Measurements from ENCODE around the gene GRPR.
A peak's percentile ranks its signal among the peaks of the same experiment; 100 is the strongest.
"Not testable (repeated sequence)": the region's sequence is repeated elsewhere in the genome, so short reads cannot be mapped to it uniquely, and the experiment has no call there.

GRPR gene

DNA sequence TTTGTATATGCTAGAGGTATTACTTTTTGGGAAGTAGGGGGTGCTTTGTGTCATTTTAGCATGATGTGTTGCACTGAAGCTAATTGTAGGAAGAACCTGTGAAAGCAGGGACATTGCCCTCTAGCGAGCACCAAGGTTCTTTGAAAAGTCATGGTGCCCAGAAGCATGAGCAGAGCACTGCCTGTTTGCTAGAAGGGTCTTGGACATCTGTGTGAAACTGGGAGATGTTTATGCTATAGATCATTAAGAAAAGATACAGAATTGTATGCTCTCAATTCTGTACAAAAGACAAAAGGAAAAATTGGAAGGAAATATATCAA, 14.7 kb downstream of the GRPR start:
- no peak for FAIRE-seq

DNA sequence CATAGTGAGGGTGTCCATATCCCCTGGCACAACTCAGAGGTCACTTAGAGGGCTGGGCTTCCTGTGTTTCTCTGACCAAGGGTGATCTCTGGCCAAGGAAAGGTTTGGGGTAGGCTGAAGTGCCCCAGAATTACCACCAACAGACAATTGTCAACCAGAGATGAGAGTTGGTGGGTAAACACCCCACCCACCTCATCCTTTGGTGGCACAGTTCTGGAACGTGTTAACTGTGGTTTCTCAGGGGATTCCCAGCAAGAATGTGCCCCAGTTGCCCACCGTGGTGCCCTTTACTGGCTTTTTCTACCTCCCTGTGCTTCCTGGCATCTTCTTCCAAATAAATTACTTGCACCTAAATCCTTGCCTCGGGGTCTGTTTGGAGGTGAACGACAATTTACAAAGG, 17.1 kb downstream of the GRPR start:
- FAIRE-seq, result no peak

DNA sequence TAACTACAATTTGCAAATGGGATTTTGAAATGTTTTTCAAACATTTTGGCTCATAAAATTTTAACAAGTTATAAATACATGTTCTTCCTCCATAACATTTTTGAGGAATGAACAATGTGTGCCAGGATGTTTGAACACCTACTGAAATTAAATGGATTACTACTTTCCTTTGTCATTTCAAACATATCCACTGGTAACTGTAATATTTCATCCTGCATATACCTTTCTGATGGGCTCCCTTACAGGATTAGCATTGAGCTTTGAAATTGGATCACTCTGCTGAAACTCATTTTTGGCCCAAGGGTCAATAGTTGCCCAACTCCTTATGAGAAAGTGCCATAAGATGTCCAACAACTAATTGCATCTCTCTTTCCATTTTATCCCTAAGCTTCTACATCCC, 17.6 kb downstream of the GRPR start:
- FAIRE-seq, result no peak

DNA sequence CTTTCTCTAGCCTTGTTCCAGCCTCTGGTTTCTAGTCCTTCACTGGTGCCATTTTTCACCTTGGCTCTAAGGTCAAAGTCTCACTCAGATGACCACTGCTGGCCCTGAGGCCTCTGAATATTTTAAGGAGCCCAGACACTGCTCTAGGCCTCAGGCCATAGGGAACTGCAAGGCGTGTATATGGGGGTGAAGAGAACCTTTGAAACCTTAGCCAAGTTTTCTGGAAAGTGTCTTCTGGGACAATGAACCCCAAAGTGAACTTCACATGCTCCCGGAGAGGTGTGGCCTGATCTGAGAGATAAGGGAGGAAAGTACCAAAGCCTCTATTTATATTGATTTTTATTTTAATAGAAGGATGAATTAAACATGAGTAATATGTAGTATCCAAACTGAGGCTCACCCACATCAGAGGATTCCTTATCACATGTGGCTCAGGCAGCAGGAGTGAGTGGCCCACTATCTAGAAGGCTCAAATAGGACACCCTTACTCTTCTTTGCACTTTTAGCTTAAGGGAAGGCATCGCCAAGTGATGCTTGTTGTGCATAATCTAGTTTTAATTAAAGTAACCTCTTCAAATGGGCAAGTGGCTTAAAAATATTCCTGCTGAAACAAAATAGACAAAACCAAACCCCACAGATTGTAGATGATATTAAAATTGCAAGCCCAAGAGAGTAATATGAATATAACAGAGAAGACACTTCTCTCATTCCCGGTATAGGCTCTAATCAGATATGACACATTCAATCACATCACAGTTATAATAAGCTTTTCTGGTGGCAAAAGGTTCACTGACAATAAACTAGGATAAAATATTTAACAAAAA, 18.3 kb downstream of the GRPR start:
- no peak for FAIRE-seq

DNA sequence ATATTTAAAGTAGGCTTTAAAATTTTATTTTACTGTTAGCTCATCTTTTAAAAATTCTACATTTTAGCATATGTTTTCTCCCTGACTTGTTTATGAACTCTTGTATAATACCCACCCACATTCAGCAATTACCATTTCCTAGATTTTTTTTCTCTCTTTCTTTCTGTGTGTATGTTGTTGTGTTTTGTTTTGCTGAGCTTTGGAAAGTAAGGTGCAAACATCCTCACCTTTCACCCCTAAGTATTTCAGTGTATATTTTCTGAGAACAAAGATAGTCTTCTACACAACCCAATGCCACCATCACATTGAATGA, 18.8 kb downstream of the GRPR start:
- peak; percentile 84 for FAIRE-seq

DNA sequence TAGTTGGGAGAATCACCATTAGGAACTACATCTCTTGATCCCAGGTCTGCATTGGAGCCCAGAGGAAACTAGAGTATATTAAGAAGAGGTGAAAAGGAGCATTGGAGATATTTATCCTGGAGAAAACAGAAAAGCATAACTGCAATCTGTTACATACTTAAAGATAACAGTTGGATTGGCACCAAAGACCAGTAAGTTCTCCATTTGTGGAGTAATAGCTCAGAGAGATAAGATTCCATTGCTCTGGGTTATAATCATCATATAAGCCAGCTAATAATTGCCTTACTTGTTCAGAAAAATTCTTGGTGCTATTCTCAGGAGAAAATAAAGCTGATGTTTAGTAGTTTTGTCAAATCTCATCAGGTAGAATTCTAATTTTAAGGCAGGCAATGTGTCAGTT, 20.6 kb downstream of the GRPR start:
- no peak for FAIRE-seq

DNA sequence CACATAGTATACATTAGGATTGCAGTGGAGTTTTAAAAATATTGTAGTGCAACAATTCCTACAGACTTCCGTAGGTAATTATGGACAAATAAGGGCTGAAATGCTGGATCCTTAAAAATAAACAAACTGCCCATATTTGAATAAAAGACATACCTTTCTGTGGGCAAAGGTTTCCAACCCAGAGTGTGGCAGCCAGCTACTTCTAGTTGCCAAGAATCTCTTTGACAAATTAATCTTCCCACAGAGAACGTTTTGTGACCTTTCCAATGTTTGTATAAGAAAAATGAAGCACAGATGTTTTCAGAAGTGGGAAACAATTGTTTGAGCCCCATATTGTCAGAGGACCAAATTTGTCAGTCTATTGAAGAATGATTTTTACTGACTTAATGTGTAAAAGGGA, 21.1 kb downstream of the GRPR start:
- FAIRE-seq, result no peak

DNA sequence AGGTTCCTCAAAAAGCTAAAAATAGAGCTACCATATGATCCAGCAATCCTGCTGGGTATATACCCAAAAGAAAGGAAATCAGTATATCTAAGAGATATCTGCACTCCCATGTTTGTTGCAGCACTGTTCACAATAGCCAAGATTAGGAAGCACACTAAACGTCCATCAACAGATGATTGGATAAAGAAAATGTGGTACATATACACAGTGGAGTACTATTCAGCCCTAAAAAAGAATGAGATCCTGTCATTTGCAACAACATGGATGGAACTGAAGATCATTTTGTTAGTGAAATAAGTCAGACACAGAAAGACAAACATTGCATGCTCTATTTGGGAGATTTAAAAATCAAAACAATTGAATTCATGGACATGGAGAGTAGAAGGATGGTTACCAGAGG, 21.7 kb downstream of the GRPR start:
- not testable (repeated sequence) for FAIRE-seq

DNA sequence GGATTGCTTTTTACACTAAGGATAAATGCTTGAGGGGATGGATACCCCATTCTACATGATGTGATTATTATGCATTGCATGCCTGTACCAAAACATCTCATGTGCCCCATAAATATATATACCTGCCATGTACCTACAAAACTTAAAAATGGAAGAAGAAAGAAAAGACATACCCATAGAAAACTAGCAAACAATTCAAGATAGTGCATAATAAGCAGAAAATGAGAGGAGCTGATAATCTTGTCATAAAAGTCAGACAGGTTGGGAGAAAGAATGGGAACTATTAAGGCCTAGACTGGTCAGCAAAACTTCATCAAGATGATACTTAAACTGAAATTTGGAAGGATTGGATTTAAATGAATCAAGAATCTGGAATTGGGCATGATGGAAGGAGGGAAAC, 22.3 kb downstream of the GRPR start:
- FAIRE-seq, result no peak

DNA sequence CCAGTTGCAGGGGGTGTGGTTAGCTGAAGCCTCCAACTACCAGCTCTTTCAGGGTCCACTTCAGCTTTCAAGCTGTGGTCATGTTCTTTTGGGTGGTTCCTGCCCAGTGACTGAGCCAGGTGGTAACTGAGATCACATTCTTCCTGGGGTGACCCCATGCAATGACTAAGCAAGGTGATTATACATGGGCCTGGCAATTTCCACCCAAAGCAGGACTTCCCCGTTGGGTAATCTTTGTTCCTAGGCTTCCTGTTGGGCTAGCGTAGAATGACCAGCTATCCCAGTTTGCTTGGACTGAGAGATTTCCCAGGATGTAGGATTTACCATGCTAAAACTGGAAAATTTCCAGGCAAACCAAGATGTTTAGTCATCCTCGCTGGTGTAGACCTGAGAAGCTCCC, 25.5 kb downstream of the GRPR start:
- FAIRE-seq, result no peak

DNA sequence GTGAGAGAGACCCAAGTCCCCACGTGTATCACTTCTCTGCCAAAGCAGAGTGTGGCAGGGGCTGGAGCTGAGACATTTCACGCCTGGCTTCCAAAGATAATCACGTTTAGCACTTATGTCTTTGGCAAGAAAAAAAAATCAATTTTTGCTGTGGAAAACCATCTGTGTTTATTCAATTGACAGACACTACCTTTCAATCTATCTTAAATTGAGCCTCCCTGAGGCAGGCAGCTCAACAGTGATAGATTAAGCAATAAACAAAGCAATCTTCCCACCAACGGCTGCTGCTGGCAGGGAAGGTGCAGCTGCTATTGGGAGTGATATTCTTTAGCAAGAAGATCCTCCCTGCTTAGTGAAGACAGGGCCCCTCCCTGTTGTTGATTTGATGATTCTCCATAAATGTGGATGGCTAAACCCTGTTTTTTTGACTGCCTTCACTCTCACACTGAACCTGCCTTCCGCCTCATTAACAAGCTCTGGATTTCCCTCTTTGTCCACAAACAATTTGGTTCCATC, 32.3 kb downstream of the GRPR start:
- FAIRE-seq, result no peak

DNA sequence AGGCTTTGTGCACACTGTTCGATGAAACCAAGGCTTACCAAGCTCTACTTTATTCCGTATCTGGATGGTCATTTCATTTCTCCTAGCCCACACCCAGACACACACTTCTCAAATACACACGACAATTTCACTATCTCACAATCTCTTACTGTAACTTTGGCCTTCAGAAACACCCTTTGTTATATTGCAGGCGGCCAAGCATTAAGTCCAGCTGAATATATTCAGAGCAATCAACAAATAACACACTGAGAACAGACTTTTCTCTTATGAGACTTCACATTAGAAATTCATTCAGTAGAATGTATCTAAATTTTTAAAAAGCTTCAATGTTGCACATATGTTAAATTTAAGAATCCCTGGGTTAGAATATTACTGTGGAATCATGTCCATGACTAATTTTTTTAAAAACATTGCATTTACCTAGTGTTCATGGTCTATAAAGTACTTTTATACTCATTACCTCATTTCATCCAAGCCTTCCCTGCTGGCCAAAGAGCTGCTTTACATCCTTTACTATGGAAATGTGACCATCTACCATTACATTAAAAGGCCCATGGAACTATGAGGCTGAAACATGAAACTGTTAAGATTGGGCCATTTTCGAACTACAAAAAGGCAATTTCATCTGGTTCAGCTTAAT, 33.4 kb downstream of the GRPR start:
- FAIRE-seq, result no peak

DNA sequence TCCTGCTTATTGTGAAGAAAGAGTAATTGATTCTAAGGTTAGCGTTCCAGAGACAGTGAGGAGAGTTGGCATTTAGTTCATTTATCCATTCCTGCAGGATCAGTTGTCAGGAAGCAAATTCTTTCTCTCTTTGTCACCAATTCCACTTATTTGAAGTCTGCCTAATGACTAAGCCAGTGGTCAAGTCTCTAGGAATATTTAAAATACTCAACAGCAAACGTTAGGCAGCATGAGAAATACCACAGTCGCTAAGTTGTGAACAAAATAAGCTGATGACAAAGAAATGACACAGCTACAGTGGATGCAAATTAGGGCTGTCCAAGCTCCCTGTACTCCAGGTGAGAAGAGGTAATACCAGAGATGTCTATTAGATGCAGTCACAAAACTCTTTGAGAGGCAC, 37.4 kb downstream of the GRPR start:
- no peak for FAIRE-seq

DNA sequence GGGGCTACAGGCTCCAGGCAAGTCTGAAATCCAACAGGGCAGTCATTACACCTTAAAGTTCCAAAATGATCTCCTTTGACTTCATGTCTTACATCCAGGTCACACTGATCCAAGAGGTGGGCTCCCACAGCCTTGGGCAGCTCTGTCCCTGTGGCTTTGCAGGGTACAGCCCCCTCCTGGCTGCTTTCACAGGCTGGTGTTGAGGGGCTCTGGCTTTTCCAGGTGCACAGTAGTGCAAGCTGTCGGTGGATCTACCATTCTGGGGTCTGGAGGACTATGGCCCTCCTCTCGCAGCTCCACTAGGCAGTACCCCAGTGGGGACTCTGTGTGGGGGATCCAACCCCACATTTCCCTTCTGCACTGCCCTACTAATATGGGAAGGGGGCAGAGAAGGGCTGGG, 37.8 kb downstream of the GRPR start:
- FAIRE-seq, result not testable (repeated sequence)

DNA sequence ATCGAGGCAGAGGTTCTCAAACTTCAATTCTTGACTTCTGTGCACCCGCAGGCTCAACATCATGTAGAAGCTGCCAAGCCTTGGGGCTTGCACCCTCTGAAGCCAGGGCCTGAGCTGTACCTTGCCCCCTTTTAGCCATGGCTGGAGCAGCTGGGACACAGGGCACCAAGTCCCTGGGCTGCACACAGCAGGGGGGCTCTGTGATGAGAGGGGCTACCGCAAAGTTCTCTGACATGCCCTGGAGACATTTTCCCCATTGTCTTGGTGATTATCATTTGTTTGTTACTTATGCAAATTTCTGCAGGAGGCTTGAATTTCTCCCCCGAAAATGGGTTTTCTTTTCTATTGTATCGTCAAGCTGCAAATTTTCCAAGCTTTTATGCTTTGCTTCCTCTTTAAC, 39.0 kb downstream of the GRPR start:
- FAIRE-seq, result no peak

DNA sequence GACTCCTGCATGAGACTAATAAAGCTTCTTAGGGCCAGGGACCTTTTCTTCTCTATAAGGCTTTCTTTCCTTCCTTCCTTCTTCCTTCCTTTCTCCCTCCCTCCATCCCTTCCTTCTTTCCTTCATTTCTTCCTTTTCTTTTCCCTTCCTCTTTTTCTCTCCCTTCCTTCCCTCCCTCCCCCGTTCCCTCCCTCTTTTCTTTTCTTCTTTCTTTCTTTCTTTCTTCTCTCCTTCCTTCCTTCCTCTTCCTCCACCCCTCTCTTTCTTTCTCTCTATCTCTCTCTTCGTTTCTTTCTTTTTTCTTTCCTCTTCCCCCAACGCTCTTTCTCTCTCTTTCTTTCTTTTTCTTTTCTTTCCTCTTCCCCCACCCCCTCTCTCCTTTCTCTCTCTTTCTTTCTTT, 41.4 kb downstream of the GRPR start:
- no peak for FAIRE-seq

DNA sequence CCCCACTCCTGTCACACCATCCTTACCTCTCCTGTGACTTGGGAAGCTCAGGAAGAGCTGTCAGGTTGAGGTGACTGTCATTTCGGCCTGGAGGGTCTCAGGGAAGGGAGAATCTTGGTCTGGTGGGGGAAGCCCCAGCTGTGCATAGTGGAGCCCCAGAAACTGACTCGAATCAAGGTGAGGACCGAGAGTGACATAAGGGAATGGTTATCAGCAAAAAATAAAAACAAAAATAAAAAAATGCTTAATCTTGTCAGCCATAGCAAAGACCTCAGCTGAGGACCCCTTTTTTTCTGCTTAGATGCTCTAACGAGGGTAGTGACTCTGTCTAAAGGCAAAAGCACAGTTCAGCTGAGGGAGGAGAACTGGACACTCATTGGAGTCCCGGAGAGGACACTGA, 43.8 kb downstream of the GRPR start, which contains the start of gene MAGEB17:
MAGEB17 (plus strand) TSS at position 301 of the 400 bp plus-strand sequence. CDS start 2,902 bp downstream, outside the sequence.
- FAIRE-seq, result no peak

DNA sequence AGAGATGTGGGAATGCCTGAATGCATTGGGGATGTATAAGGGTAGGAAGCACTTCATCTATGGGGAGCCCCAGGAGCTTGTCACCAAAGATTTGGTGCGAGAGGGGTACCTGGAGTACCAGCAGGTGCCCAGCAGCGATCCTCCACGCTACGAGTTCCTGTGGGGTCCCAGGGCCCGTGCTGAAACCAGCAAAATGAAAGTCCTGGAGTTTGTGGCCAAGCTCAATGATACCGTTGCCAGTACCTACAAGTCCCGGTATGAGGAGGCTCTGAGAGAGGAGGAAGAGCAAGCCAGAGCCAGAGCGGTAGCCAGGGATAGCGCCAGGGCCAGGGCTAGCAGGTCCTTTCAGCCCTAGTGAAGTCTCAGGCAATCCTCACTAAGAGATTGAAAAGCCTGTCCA, 47.7 kb downstream of the GRPR start:
- no peak for FAIRE-seq

DNA sequence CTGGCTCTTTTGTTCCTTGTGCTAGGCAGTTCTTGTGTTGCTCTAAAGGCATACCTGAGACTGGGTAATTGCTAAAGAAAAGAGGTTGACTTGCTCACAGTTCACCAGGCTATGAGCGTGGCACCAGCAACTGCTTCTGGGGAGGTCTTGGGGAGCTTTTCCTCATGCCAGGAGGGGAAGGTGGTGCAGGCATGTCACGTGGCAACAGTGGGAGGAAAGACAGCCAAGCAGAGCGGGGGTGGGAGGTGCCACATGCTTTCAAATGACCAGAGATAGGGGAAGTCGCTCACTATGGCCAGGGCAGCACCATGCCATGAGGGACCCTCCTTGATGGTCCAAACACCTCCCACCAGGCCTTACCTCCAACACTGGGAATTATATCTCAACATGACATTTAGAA, 48.6 kb downstream of the GRPR start:
- FAIRE-seq, result no peak

DNA sequence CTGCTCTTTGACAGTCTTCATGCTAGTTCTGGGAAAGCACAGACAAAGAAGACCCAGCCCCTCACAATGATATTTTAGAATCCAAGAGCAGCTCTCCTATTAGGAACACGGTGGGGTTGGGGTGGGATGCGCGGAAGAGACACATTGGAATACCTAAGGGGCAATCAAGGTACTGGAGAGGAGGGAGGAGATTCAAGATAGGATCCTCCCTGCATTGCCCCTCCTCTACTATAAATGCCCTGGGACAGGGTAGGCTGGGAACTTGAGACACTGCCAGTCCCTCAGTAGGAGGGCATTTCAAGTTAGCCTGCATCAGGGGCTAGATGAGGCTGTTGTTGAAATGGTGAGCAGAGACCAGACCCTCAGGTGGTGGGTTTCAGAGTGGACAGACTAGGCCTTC, 49.0 kb downstream of the GRPR start:
- no peak for FAIRE-seq

DNA sequence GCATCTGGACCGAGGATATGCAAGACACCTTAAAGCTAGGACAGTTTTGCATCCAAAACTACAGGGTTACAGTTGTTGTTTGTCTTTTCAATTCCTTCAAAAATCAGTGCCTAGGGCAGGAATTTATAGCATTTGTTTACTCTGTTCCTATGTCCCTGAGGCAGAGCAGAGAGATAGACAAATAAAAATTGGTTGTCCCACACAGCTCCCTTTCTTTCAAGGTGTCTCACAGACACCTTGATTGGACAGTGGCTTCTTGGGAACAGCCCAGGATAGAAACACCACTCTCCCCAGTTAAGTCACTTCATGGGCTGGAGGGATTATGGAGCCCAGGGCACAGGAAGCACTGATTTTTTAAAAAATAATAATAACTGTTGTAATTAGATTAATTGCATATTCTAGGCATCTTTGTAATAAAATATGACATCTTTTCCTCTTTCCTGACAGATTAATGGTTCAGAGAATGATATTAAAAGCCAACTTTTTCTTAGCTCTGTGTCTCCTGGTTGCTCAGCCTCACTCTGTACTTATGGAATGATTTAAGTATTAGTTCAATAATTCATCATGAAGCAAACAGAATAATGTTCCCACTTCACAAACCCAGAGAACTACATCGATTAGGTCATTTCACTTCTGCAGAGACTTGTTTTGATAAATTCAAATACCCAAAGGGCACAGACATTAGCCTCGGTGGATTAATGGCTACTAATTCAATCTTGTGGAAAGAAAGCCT, 52.1 kb downstream of the GRPR start:
- FAIRE-seq, result no peak

DNA sequence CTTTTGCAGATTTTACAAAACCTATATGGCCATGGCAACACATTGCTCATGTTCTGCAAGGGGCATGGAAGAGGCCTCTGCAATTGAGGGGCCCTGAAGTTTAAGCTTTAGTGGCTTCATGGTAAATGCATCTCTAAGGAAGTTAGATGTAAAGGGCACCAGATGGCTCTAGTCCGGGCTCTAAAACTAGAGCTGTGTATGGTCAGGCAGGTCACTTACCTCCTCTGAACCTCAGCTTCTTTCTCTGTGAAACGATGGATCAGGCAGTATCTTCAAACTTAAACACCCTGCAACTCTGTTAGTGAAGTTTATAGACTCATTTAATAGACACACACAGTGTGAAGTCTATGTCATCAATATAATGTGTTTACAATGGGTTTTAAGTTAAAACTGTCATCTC, 53.9 kb downstream of the GRPR start:
- no peak for FAIRE-seq

DNA sequence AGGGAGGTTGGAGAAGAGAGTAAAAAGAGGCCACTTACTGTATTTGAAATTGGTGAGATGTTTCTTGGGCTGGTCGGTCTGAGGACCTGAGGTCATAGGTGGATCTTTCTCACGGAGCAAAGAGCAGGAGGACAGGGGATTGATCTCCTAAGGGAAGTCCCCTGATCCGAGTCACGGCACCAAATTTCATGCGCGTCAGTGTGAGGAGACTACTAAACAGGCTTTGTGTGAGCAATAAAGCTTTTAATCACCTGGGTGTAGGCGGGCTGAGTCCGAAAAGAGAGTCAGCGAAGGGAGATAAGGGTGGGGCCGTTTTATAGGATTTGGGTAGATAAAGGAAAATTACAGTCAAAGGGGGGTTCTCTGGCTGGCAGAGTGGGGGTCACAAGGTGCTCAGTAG, 60.5 kb downstream of the GRPR start:
- FAIRE-seq, result not testable (repeated sequence)

DNA sequence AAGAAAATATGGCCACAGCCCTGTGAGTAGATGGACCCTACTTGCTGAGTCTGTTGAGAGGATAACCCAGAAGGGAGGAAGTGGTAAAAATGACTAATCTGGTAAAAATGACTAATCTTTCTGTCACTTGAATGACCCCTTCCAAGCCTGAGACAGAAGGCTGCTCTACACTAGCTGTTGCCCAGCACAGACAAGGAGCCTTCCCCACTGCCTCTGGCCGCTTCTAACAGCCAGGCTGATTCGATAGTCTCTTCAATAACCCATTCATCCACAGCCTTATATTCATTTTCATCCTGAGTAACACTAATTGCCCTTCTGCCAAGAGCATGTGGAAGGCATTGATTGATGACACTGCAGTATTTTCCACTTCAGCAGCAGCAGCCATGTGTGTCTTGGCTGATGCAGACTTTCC, 62.4 kb downstream of the GRPR start:
- FAIRE-seq, result no peak
